ENCODE results near the gene TMEM61.

- TF ChIP-seq EZH2 (IDR thresholded peaks at IDR 0.05) (no peak), POLR2AphosphoS5 (IDR thresholded peaks at IDR 0.05; ENCODE audit: borderline replicate concordance, low read depth, low read length) (no peak)
Measured at GRCh38 chr1:54987919-54988705, 7.7 kb downstream of the TMEM61 start.
